Subcutaneous abdominal adipose tissue (tissue), 5 donors: ENCODE measurements around the gene ACO2.

Source experiments
- H3K27ac ChIP-seq: one replicate; pipeline ENCODE4 v1.7.0; 2013; ENCODE audit warnings: low read depth, mild to moderate bottlenecking, inconsistent platforms, low read length, moderate library complexity
- H3K27me3 ChIP-seq, 5 donors: one replicate each; pipeline ENCODE4 v1.7.0; 2013; ENCODE audit warnings: low read length in 5 of 5, inconsistent platforms in 1 of 5; ENCODE audit not compliant: control insufficient read depth in 5 of 5, insufficient read depth in 4 of 5
- H3K36me3 ChIP-seq, 5 donors: one replicate each; pipeline ENCODE4 v1.7.0; 2013; ENCODE audit warnings: low read length in 5 of 5; ENCODE audit not compliant: control insufficient read depth in 5 of 5, insufficient read depth in 5 of 5
- H3K4me1 ChIP-seq, 5 donors: one replicate each; pipeline ENCODE4 v1.7.0; 2013; ENCODE audit warnings: low read length in 5 of 5, mild to moderate bottlenecking in 3 of 5, moderate library complexity in 1 of 5; ENCODE audit not compliant: control insufficient read depth in 5 of 5, insufficient read depth in 5 of 5
- H3K4me3 ChIP-seq, 5 donors: one replicate each; pipeline ENCODE4 v1.7.0; 2013; ENCODE audit warnings: low read length in 5 of 5, low read depth in 1 of 5
- H3K9ac ChIP-seq, 5 donors: one replicate each; pipeline ENCODE4 v1.7.0; 2013; ENCODE audit warnings: low read length in 5 of 5, mild to moderate bottlenecking in 4 of 5, moderate library complexity in 3 of 5
- H3K9me3 ChIP-seq, 5 donors: one replicate each; pipeline ENCODE4 v1.7.0; 2013; ENCODE audit warnings: low read length in 5 of 5; ENCODE audit not compliant: control insufficient read depth in 5 of 5
- donor health status: healthy.
- donor health status: healthy.
- donor health status: healthy.
- donor health status: healthy.
- donor health status: healthy.

ACO2 gene

DNA sequence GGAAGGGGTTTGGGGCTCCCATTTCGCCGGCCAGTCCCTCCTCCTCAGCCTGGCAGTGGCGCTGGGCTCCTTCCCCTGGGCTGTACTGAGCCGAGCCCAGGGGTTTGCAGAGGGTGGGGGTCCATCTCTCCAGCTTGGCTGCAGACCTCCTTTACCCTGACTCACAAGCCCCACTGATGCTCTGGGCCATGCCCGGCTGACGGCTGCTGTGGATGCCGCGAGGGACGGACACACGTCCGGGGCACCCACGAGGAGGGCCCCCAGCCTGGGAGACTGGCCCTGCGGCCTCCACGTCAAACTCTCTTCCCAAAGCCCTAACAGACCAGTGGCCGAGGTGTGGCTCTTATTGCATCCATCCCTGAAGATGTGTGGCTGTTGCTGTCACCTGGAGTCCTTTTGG lies 106.6 kb downstream of the ACO2 start:
- Histone ChIP-seq H3K4me1 (peaks cover 5 to 31% (median 22%) of the 10 kb centered on the region in 5 donors), H3K9ac (no peak overlapping the region), H3K27me3 (no peaks in the 10 kb centered on the region), H3K9me3 (no peaks in the 10 kb centered on the region), H3K36me3 (peaks cover 0 to 47% (median 41%) of the 10 kb centered on the region in 5 donors), H3K27ac (peak overlapping the region; percentile 30), H3K4me3 (no peak overlapping the region)

GRCh38 chr22:41576877-41577276 lies 108.0 kb downstream of the ACO2 start:
- no peaks in the 10 kb centered on the region for H3K9me3 ChIP-seq
- no peak overlapping the region for H3K4me3 ChIP-seq
- no peaks in the 10 kb centered on the region for H3K27me3 ChIP-seq
- no peak overlapping the region for H3K27ac ChIP-seq
- peaks cover 0 to 53% (median 45%) of the 10 kb centered on the region in 5 donors for H3K36me3 ChIP-seq
- H3K4me1 ChIP-seq = peaks cover 5 to 31% (median 22%) of the 10 kb centered on the region in 5 donors
- H3K9ac ChIP-seq = no peak overlapping the region

- Histone ChIP-seq H3K4me3 (no peak overlapping the region), H3K9me3 (no peaks in the 10 kb centered on the region), H3K27ac (no peak overlapping the region), H3K9ac (no peak overlapping the region), H3K4me1 (peaks cover 5 to 31% (median 22%) of the 10 kb centered on the region in 5 donors), H3K36me3 (peaks cover 0 to 65% (median 56%) of the 10 kb centered on the region in 5 donors), H3K27me3 (no peaks in the 10 kb centered on the region)
Measured at GRCh38 chr22:41578114-41578513, 109.2 kb downstream of the ACO2 start.
